ENCODE results near the gene TNRC6B.

The TNRC6B gene

DNA sequence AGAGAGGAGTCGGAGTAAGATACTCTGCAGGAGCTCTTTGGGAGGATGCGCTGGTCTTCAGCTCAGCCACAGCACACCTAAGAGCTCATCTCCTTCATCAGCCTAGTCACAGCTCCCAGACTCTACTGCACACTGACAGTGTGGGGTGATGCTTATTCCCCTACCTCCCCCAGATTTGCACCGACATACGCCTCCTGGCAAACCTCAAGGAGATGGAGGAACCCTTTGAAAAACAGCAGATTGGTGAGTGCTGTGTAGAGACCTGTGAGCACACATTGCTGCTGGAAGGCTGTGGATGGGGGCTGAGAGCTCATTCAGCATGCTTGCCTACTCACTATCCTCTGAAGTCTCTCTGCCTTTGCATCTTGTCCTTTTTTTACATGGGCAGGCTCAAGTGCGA is 183.4 kb downstream of the TNRC6B start:
- TF ChIP-seq EZH2 (optimal IDR thresholded peaks at IDR 0.05; ENCODE audit: low read depth, low read length) = no peak
- no peak for TF ChIP-seq EZH2phosphoT487 (IDR thresholded peaks at IDR 0.05; ENCODE audit: low read length)
- TF ChIP-seq, protein P1, sequence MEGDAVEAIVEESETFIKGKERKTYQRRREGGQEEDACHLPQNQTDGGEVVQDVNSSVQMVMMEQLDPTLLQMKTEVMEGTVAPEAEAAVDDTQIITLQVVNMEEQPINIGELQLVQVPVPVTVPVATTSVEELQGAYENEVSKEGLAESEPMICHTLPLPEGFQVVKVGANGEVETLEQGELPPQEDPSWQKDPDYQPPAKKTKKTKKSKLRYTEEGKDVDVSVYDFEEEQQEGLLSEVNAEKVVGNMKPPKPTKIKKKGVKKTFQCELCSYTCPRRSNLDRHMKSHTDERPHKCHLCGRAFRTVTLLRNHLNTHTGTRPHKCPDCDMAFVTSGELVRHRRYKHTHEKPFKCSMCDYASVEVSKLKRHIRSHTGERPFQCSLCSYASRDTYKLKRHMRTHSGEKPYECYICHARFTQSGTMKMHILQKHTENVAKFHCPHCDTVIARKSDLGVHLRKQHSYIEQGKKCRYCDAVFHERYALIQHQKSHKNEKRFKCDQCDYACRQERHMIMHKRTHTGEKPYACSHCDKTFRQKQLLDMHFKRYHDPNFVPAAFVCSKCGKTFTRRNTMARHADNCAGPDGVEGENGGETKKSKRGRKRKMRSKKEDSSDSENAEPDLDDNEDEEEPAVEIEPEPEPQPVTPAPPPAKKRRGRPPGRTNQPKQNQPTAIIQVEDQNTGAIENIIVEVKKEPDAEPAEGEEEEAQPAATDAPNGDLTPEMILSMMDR (IDR thresholded peaks at IDR 0.05; ENCODE audit: low read length) = no peak

DNA sequence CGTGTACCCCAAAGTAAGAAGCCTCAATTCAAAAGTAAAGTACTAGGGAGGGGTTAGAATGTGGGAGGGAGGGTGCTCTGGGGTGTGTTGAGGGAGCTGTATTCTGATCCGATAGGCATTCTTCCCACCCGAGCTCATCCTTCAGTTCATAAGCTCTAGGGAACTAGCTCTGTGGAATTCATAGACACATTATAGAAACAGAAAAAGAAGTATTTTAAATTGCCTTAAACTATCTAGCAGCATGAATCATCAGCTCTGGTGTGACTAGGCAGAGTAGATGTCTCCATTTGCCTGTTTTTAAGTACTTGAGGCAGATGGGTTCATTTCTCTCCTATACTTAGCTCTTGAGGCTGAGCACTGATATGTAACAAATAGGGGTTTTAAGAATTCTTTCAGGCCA is 185.3 kb downstream of the TNRC6B start:
- Histone ChIP-seq H2AFZ (ENCODE audit: low read length) (no peak overlapping the region), H3K9me3 (replicated peaks; ENCODE audit: insufficient read depth, low read length) (no peaks in the 10 kb centered on the region), H3K9me2 (replicated peaks; ENCODE audit: insufficient read depth, low read length) (no peaks in the 10 kb centered on the region)

More for the DNA sequence above, 183.4 kb downstream of the TNRC6B start:
- H4K20me1 ChIP-seq (ENCODE audit: insufficient read depth, low read length) = no peaks in the 10 kb centered on the region
- no peak overlapping the region for H2AFZ ChIP-seq (ENCODE audit: low read length)
- no peak overlapping the region for H3K4me3 ChIP-seq (ENCODE audit: low read length)
- H3K4me1 ChIP-seq (ENCODE audit: low read length) = no peaks in the 10 kb centered on the region
- H3K9ac ChIP-seq (ENCODE audit: low read length) = no peak overlapping the region
- H3K9me3 ChIP-seq (replicated peaks; ENCODE audit: insufficient read depth, low read length) = no peaks in the 10 kb centered on the region
- DNase-seq = no peak
- no peaks in the 10 kb centered on the region for H3K79me2 ChIP-seq (ENCODE audit: low read length)
- H3K9me2 ChIP-seq (replicated peaks; ENCODE audit: insufficient read depth, low read length) = no peaks in the 10 kb centered on the region
- H3F3A ChIP-seq (ENCODE audit: insufficient read depth, low read length) = no peaks in the 10 kb centered on the region
- no peak overlapping the region for H3K4me2 ChIP-seq (ENCODE audit: low read depth, low read length)
- H3K27me3 ChIP-seq (replicated peaks; ENCODE audit: insufficient read depth, low read length) = no peaks in the 10 kb centered on the region
- H3K27ac ChIP-seq (ENCODE audit: low read length) = no peak overlapping the region
- peaks cover 24% of the 10 kb centered on the region for H3K36me3 ChIP-seq (replicated peaks; ENCODE audit: insufficient read depth, low read length)

DNA sequence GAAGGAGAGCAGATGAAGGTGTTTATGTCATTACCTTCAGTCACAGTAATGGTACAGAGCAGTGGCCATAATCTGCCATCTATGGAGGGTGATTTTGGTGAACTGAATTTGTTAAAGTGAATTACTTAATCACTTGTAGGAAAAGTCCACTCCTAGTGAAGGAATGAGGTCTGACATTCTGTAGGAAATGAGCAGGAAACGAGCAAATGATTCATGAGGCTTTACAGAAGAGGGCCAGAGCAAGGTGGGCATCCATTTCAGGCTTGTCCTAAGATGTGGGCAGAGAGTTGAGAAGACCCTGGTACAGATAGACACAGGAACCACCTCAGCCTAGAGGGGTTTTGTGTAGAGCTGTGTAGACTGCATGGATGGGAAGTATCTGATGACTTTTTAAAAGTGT is 186.7 kb downstream of the TNRC6B start:
- Histone ChIP-seq H3K4me3 (ENCODE audit: low read length) (no peak overlapping the region), H3K4me2 (ENCODE audit: low read depth, low read length) (no peak overlapping the region), H3K9me2 (replicated peaks; ENCODE audit: insufficient read depth, low read length) (no peaks in the 10 kb centered on the region), H3K4me1 (ENCODE audit: low read length) (no peaks in the 10 kb centered on the region), H3K27me3 (replicated peaks; ENCODE audit: insufficient read depth, low read length) (no peaks in the 10 kb centered on the region), H3K9me3 (replicated peaks; ENCODE audit: insufficient read depth, low read length) (no peaks in the 10 kb centered on the region), H3K79me2 (ENCODE audit: low read length) (no peaks in the 10 kb centered on the region), H2AFZ (ENCODE audit: low read length) (no peak overlapping the region), H4K20me1 (ENCODE audit: insufficient read depth, low read length) (no peaks in the 10 kb centered on the region), H3K36me3 (replicated peaks; ENCODE audit: insufficient read depth, low read length) (peaks cover 28% of the 10 kb centered on the region), H3K9ac (ENCODE audit: low read length) (no peak overlapping the region), H3F3A (ENCODE audit: insufficient read depth, low read length) (peaks cover under 1% of the 10 kb centered on the region; the same call in 1 of the 2 replicates), H3K27ac (ENCODE audit: low read length) (no peak overlapping the region)
- TF ChIP-seq EZH2phosphoT487 (IDR thresholded peaks at IDR 0.05; ENCODE audit: low read length) = no peak
- TF ChIP-seq, protein P1 (IDR thresholded peaks at IDR 0.05; ENCODE audit: low read length) = no peak
- TF ChIP-seq EZH2 (optimal IDR thresholded peaks at IDR 0.05; ENCODE audit: low read depth, low read length) = no peak
- no peak for DNase-seq

More for the DNA sequence above, 185.3 kb downstream of the TNRC6B start:
- Histone ChIP-seq H3K9ac (ENCODE audit: low read length) (no peak overlapping the region), H3K36me3 (replicated peaks; ENCODE audit: insufficient read depth, low read length) (peaks cover 28% of the 10 kb centered on the region), H3F3A (ENCODE audit: insufficient read depth, low read length) (no peaks in the 10 kb centered on the region), H4K20me1 (ENCODE audit: insufficient read depth, low read length) (no peaks in the 10 kb centered on the region), H3K79me2 (ENCODE audit: low read length) (no peaks in the 10 kb centered on the region), H3K4me1 (ENCODE audit: low read length) (no peaks in the 10 kb centered on the region), H3K4me2 (ENCODE audit: low read depth, low read length) (no peak overlapping the region), H3K27me3 (replicated peaks; ENCODE audit: insufficient read depth, low read length) (no peaks in the 10 kb centered on the region), H3K27ac (ENCODE audit: low read length) (no peak overlapping the region), H3K4me3 (ENCODE audit: low read length) (no peak overlapping the region)
- DNase-seq = no peak
- TF ChIP-seq EZH2phosphoT487 (IDR thresholded peaks at IDR 0.05; ENCODE audit: low read length) (no peak), EZH2 (optimal IDR thresholded peaks at IDR 0.05; ENCODE audit: low read depth, low read length) (no peak)
- TF ChIP-seq, protein P1 (IDR thresholded peaks at IDR 0.05; ENCODE audit: low read length) = no peak
